K562 (cell line): ENCODE results near the gene PREX1. TPM values are rescaled to one million over a fixed set of nuclear protein-coding genes. Genes with fewer than 3 reads are reported as not detected.

Experiments used
- ATAC-seq: fragments of 200-7000 bp; cut with Tn5 transposase; 3 replicates; pipeline ENCODE4 v1.9.1; 2020; ENCODE audit warnings: moderate library complexity
- BruUV-seq: library from RNA; stranded (reverse); fragments of 400-500 nt; replicated peaks from 2 replicates; lab custom pipeline; 2021; lab: Mats Ljungman, UMichigan
- CTCF ChIA-PET: fragments of 300-600 bp; formaldehyde crosslinking; extraction: SDS; loops from one replicate; lab custom pipeline; 2021; ENCODE audit warnings: low intra/inter-chr PET ratio; lab: Yijun Ruan, JAX
- POLR2A ChIA-PET: fragments of 300-600, 350-650 bp; sonication (Branson Sonifier 250); formaldehyde crosslinking; extraction: SDS; loops from one replicate; lab custom pipeline; 2021; ENCODE audit warnings: antibody characterized with exemption, inconsistent platforms; lab: Yijun Ruan, JAX
- DNase-seq, 4 experiments: peaks; one replicate each; pipeline versions ENCODE4 v3.0.0 to v3.0.0-alpha.2; 2011 to 2018; ENCODE audit warnings: low spot score in 3 of 4, mixed read lengths in 3 of 4; ENCODE audit errors: extremely low read depth in 1 of 4
- FAIRE-seq: peaks from 2 replicates; lab custom pipeline; 2011; peaks lifted over from hg19 to GRCh38; lab: Jason Lieb, UNC
- H2AFZ ChIP-seq: 2 replicates; pipeline ENCODE4 v1.6.0; 2011; ENCODE audit warnings: low read depth, low read length, control low read depth, inconsistent platforms
- H3K27ac ChIP-seq: fragments of 200-600 bp; 3 replicates; pipeline ENCODE4 v1.8.0; 2011; ENCODE audit warnings: low read depth, mild to moderate bottlenecking, control low read depth, inconsistent platforms, low read length, moderate library complexity, mixed read lengths; ENCODE audit errors: extremely low read depth
- H3K27me3 ChIP-seq, 2 experiments: fragments of 300-600 bp in 1 of 2; 2 replicates in 1 of 2; 3 replicates in 1 of 2; pipeline versions ENCODE4 v1.6.0 to v1.8.0; 2011; ENCODE audit warnings: inconsistent platforms in 2 of 2, low read length in 2 of 2, mild to moderate bottlenecking in 1 of 2, mixed read lengths in 1 of 2, moderate library complexity in 1 of 2; ENCODE audit not compliant: control insufficient read depth in 2 of 2, insufficient read depth in 2 of 2
- H3K36me3 ChIP-seq: fragments of 300-600 bp; 3 replicates; pipeline ENCODE4 v1.8.0; 2011; ENCODE audit warnings: mild to moderate bottlenecking, low read length, inconsistent platforms; ENCODE audit not compliant: control insufficient read depth, insufficient read depth
- H3K4me1 ChIP-seq, 2 experiments: fragments of 200-600 bp in 1 of 2; replicated peaks in 1 of 2; 2 replicates in 1 of 2; 3 replicates in 1 of 2; pipeline versions ENCODE4 v1.5.1 to v1.8.0; 2011; ENCODE audit warnings: inconsistent platforms in 2 of 2, low read length in 2 of 2, mild to moderate bottlenecking in 1 of 2, mixed read lengths in 1 of 2, moderate library complexity in 1 of 2; ENCODE audit not compliant: control insufficient read depth in 2 of 2, insufficient read depth in 2 of 2
- H3K4me2 ChIP-seq: 2 replicates; pipeline ENCODE4 v1.6.1; 2011; ENCODE audit warnings: low read length, control low read depth, inconsistent platforms, mixed read lengths; ENCODE audit not compliant: insufficient read depth
- H3K4me3 ChIP-seq: fragments of 200-600 bp; sonication (generic), shearing (Covaris generic); 2 replicates; pipeline ENCODE4 v1.5.1; 2016; ENCODE audit warnings: control low read depth, inconsistent platforms
- H3K79me2 ChIP-seq: fragments of 200-600 bp; 3 replicates; pipeline ENCODE4 v1.8.0; 2011; ENCODE audit warnings: low read length, inconsistent platforms; ENCODE audit not compliant: control insufficient read depth, insufficient read depth
- H3K9ac ChIP-seq, 2 experiments: 2 replicates each; pipeline versions ENCODE4 v1.6.0 to v1.6.1; 2011; ENCODE audit warnings: low read depth in 2 of 2, low read length in 2 of 2, control low read depth in 1 of 2, inconsistent platforms in 1 of 2, mild to moderate bottlenecking in 1 of 2, mixed read lengths in 1 of 2; ENCODE audit not compliant: insufficient read depth in 1 of 2
- H3K9me1 ChIP-seq: one replicate; pipeline ENCODE4 v1.6.0; 2011; ENCODE audit warnings: inconsistent platforms, mild to moderate bottlenecking, low read length, moderate library complexity; ENCODE audit not compliant: control insufficient read depth, insufficient read depth
- H3K9me3 ChIP-seq: replicated peaks from 2 replicates; pipeline ENCODE4 v1.5.1; 2011; ENCODE audit warnings: low read depth, low read length, inconsistent platforms; ENCODE audit not compliant: control insufficient read depth, insufficient read depth
- H4K20me1 ChIP-seq: replicated peaks from 2 replicates; pipeline ENCODE4 v1.6.1; 2011; ENCODE audit warnings: low read length, inconsistent platforms, mixed read lengths; ENCODE audit not compliant: control insufficient read depth, insufficient read depth
- CXXC5 ChIP-seq: fragments of 250-450 bp; sonication (Bioruptor Pico); IDR thresholded peaks from 2 replicates; pipeline ENCODE4 v1.8.0; 2022; ENCODE audit warnings: inconsistent platforms, mild to moderate bottlenecking, moderate library complexity
- MCM3 ChIP-seq: fragments of 450-650 bp; IDR thresholded peaks from 2 replicates; pipeline ENCODE4 v1.6.1; 2016
- ZFP1 ChIP-seq: fragments of 450-650 bp; formaldehyde crosslinking; IDR thresholded peaks from 2 replicates; pipeline ENCODE4 v1.4.0; 2020; ENCODE audit warnings: mild to moderate bottlenecking, mixed read lengths
- ZNF124 ChIP-seq: sonication (generic); formaldehyde crosslinking; IDR thresholded peaks from 2 replicates; pipeline ENCODE4 v1.8.1; 2022; ENCODE audit warnings: missing genetic modification reagents
- ZNF24 ChIP-seq: fragments of 450-650 bp; IDR thresholded peaks from 2 replicates; pipeline ENCODE4 v1.6.1; 2016
- WGBS: fragments of 100-300 bp; shearing (Covaris generic); methylation state at CpG from one replicate; pipeline ENCODE4 v1.1.6; 2016; ENCODE audit warnings: low coverage, mixed read lengths; ENCODE audit not compliant: insufficient coverage; ENCODE audit errors: missing lambda C conversion rate; 5-methylcytosine and 5-hydroxymethylcytosine counted together
- in situ Hi-C: fragments of 300-500 bp; cut with MboI; formaldehyde crosslinking; loops from 4 replicates; pipeline ENCODE4 v1.15.0; 2018; ENCODE audit warnings: inconsistent platforms, mixed read lengths
- intact Hi-C: fragments of 100-400 bp; cut with micrococcal nuclease; formaldehyde crosslinking; loops from 2 replicates; pipeline ENCODE4 v1.14.2; 2022
- polyA plus RNA-seq, 8 experiments: library from polyadenylated mRNA; depleted of rRNA in 4 of 8; stranded (reverse) in 5 of 8; unstranded in 3 of 8; fragments of >200 nt; fragmentation: Nextera tagmentation in 2 of 8; fragmentation: Illumina TruSeq in 1 of 8; extraction: Ambion mirVana in 2 of 8; extraction: Trizol in 1 of 8; gene quantifications; 2 replicates each; pipeline versions ENCODE4 v1.2.1 to v1.2.3, GENCODE V29; 2011 to 2014; ENCODE audit warnings: inconsistent platforms in 1 of 8, missing spikeins in 1 of 8
- total RNA-seq, 7 experiments: library from RNA; depleted of rRNA in 6 of 7; stranded (reverse); fragments of >200 nt in 6 of 7; fragmentation: Illumina TruSeq in 2 of 7; extraction: Trizol in 2 of 7; gene quantifications; 2 replicates each; pipeline versions ENCODE4 v1.2.1 to v1.2.3, GENCODE V29; 2011 to 2021; ENCODE audit warnings: low replicate concordance in 1 of 7
- TF ChIP-seq, protein P1 (sequence below), 3 experiments: fragments of 200-800 bp in 1 of 3; fragments of 250-450 bp in 1 of 3; fragments of 450-650 bp in 1 of 3; sonication (Bioruptor Pico) in 1 of 3; sonication (Bioruptor generic) in 1 of 3; formaldehyde crosslinking in 1 of 3; IDR thresholded peaks; 2 replicates each; pipeline versions ENCODE4 v1.6.1 to v1.8.0; 2016 to 2022; ENCODE audit warnings: mild to moderate bottlenecking in 2 of 3, missing genetic modification characterization in 2 of 3, missing compliant biosample characterization in 1 of 3, moderate library complexity in 1 of 3
- TF ChIP-seq, protein P2 (sequence below): fragments of 450-650 bp; formaldehyde crosslinking; IDR thresholded peaks from 2 replicates; pipeline ENCODE4 v1.4.0; 2022; ENCODE audit warnings: missing genetic modification characterization
- TF ChIP-seq, protein P3 (sequence below): sonication (generic); formaldehyde crosslinking; IDR thresholded peaks from 2 replicates; pipeline ENCODE4 v1.8.1; 2023; ENCODE audit warnings: mild to moderate bottlenecking, missing genetic modification reagents
- TF ChIP-seq, protein P4 (sequence below): fragments of 250-450 bp; sonication (Bioruptor Pico); IDR thresholded peaks from 2 replicates; pipeline ENCODE4 v1.8.0; 2022; ENCODE audit warnings: moderate library complexity, mild to moderate bottlenecking, inconsistent platforms

PREX1 gene
- total and polyA plus RNA-seq, 9 of the 15 experiments (the other 6 are each of a cell fraction or from before 2014, with no cell fraction given): 0.37 to 10.4 (median 4.8) TPM

DNA sequence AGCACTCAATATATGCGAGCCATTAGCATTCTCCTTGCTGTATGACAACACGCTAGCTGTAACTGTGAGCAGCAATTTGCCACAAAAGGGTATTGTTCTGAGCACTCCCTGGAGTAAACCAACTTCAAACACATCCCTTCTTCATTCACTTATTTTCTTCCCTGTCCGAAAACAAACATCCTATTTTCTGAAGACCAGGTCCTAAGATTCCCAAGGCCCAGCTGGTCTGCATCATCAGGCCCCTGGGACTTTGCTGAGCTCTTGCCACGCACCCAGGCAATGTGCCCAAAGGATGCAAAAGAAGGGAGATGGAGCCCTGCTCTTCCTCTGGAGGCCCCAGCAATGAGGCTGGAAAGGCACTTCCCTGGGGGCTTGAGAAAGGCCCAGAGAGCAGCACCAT lies 118.1 kb downstream of the PREX1 start:
- H3K4me1 ChIP-seq: peaks cover 4 to 7% of the 10 kb centered on the region in 2 experiments; a peak in 2 of 5 replicates
- H3K9me3 ChIP-seq: no peaks in the 10 kb centered on the region
- TF ChIP-seq ZNF24: no peak
- TF ChIP-seq, protein P1, sequence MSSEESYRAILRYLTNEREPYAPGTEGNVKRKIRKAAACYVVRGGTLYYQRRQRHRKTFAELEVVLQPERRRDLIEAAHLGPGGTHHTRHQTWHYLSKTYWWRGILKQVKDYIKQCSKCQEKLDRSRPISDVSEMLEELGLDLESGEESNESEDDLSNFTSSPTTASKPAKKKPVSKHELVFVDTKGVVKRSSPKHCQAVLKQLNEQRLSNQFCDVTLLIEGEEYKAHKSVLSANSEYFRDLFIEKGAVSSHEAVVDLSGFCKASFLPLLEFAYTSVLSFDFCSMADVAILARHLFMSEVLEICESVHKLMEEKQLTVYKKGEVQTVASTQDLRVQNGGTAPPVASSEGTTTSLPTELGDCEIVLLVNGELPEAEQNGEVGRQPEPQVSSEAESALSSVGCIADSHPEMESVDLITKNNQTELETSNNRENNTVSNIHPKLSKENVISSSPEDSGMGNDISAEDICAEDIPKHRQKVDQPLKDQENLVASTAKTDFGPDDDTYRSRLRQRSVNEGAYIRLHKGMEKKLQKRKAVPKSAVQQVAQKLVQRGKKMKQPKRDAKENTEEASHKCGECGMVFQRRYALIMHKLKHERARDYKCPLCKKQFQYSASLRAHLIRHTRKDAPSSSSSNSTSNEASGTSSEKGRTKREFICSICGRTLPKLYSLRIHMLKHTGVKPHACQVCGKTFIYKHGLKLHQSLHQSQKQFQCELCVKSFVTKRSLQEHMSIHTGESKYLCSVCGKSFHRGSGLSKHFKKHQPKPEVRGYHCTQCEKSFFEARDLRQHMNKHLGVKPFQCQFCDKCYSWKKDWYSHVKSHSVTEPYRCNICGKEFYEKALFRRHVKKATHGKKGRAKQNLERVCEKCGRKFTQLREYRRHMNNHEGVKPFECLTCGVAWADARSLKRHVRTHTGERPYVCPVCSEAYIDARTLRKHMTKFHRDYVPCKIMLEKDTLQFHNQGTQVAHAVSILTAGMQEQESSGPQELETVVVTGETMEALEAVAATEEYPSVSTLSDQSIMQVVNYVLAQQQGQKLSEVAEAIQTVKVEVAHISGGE (CRISPR knock-in tag; IDR thresholded peaks at IDR 0.05): peak in 1 of 3 experiments; percentile 42; a peak in 1 of 6 replicates
- no peak for TF ChIP-seq CXXC5 (CRISPR knock-in tag)
- TF ChIP-seq, protein P2, sequence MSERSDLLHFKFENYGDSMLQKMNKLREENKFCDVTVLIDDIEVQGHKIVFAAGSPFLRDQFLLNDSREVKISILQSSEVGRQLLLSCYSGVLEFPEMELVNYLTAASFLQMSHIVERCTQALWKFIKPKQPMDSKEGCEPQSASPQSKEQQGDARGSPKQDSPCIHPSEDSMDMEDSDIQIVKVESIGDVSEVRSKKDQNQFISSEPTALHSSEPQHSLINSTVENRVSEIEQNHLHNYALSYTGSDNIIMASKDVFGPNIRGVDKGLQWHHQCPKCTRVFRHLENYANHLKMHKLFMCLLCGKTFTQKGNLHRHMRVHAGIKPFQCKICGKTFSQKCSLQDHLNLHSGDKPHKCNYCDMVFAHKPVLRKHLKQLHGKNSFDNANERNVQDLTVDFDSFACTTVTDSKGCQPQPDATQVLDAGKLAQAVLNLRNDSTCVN (CRISPR knock-in tag): no peak
- TF ChIP-seq ZFP1 (CRISPR knock-in tag): no peak
- no peak for TF ChIP-seq ZNF124 (CRISPR knock-in tag)
- TF ChIP-seq, protein P3, sequence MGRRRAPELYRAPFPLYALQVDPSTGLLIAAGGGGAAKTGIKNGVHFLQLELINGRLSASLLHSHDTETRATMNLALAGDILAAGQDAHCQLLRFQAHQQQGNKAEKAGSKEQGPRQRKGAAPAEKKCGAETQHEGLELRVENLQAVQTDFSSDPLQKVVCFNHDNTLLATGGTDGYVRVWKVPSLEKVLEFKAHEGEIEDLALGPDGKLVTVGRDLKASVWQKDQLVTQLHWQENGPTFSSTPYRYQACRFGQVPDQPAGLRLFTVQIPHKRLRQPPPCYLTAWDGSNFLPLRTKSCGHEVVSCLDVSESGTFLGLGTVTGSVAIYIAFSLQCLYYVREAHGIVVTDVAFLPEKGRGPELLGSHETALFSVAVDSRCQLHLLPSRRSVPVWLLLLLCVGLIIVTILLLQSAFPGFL: no peak
- TF ChIP-seq, protein P4, sequence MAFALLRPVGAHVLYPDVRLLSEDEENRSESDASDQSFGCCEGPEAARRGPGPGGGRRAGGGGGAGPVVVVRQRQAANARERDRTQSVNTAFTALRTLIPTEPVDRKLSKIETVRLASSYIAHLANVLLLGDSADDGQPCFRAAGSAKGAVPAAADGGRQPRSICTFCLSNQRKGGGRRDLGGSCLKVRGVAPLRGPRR (CRISPR knock-in tag): no peak
- no peak for TF ChIP-seq MCM3
- WGBS: 51% methylated on average over 4 of the region's 4 CpGs
- intact Hi-C loops: no loop called here
- H3K36me3 ChIP-seq: no peaks in the 10 kb centered on the region
- H3K9ac ChIP-seq: no peak overlapping the region
- no peak overlapping the region for H3K27ac ChIP-seq
- in situ Hi-C loops: no loop called here
- no peaks in the 10 kb centered on the region for H3K9me1 ChIP-seq
- no peaks in the 10 kb centered on the region for H3K79me2 ChIP-seq
- peaks cover 9% of the 10 kb centered on the region for H4K20me1 ChIP-seq
- FAIRE-seq (no peak), ATAC-seq (no peak), DNase-seq (no peak)
- no TSS peak for BruUV-seq
- no peaks in the 10 kb centered on the region; a peak in 1 of 5 replicates for H3K27me3 ChIP-seq
- ChIA-PET CTCF (no interaction called here), POLR2A (no interaction called here)
- no peak overlapping the region for H3K4me2 ChIP-seq
- H2AFZ ChIP-seq: no peak overlapping the region
- H3K4me3 ChIP-seq: no peak overlapping the region
